Measurements from ENCODE around the gene SNTG2. TPM values are rescaled to one million over a fixed set of nuclear protein-coding genes. Genes with fewer than 3 reads are reported as not detected.

SNTG2 gene
- total and polyA plus RNA-seq, 4 donors = not detected

DNA sequence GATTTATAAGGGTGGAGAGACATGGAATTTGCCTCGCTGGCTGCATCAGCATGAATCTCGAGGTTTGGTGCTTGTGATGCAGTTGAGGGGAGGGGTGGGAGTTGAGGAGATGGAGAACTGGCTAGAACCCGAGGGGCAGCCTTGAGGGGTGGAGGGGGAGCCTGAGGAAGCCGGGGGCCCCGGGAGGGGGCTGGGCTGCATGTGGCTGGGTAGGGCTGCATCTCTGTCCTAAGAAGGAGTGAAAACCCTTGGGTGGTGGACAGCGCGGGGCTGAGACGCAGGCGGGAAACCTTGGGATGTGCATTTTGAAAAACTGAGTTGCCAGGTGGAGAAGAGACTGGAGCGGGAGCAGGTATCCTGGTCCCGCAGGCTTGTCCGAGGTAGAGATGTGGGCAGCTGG is 64.2 kb downstream of the SNTG2 start (continued):
- TF ChIP-seq, protein P1, sequence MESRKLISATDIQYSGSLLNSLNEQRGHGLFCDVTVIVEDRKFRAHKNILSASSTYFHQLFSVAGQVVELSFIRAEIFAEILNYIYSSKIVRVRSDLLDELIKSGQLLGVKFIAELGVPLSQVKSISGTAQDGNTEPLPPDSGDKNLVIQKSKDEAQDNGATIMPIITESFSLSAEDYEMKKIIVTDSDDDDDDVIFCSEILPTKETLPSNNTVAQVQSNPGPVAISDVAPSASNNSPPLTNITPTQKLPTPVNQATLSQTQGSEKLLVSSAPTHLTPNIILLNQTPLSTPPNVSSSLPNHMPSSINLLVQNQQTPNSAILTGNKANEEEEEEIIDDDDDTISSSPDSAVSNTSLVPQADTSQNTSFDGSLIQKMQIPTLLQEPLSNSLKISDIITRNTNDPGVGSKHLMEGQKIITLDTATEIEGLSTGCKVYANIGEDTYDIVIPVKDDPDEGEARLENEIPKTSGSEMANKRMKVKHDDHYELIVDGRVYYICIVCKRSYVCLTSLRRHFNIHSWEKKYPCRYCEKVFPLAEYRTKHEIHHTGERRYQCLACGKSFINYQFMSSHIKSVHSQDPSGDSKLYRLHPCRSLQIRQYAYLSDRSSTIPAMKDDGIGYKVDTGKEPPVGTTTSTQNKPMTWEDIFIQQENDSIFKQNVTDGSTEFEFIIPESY (IDR thresholded peaks at IDR 0.05) = no peak

DNA sequence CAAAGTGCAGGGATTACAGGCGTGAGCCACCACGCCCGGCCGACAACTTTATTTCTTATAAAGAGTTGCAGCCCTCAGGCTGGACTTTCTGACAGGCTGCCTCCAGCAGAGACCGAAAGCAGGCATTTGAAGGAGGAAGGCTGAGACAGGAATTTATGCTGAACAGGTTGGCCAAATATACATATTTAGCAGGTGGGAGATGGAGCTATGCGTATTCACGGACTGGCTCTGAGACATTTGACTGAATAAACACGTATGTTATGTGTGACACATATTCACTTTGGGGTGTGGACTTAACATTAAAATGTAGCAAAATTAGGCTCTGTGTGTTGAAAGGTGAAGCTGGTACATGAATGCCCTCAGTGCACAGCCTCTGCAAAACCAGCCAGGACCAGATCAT is 65.9 kb downstream of the SNTG2 start:
- Histone ChIP-seq H3K36me3 (ENCODE audit: control insufficient read depth in 4 of 4, insufficient read depth in 3 of 4, low read depth in 1 of 4, low read length in 3 of 4) (no peaks in the 10 kb centered on the region), H3K27me3 (ENCODE audit: control insufficient read depth in 4 of 4, insufficient read depth in 4 of 4, low read length in 3 of 4) (no peaks in the 10 kb centered on the region), H3K9me3 (ENCODE audit: control insufficient read depth in 4 of 4, low read length in 3 of 4) (no peaks in the 10 kb centered on the region), H3K4me3 (ENCODE audit: low read depth in 1 of 3, low read length in 3 of 3) (no peak overlapping the region), H3K27ac (ENCODE audit: low read depth in 1 of 2, low read length in 2 of 2) (no peak overlapping the region), H3K9ac (ENCODE audit: low read depth in 1 of 2, low read length in 2 of 2) (no peak overlapping the region), H3K4me1 (ENCODE audit: control insufficient read depth in 4 of 4, insufficient read depth in 4 of 4, low read length in 3 of 4) (no peaks in the 10 kb centered on the region)
- 85% methylated on average over 8 of the region's 8 CpGs for WGBS
- no peak for TF ChIP-seq TAF1 (conservative IDR thresholded peaks at IDR 0.05)
- TF ChIP-seq, protein P1 (IDR thresholded peaks at IDR 0.05) = no peak
- no peak for TF ChIP-seq YY1 (IDR thresholded peaks at IDR 0.05)
- TF ChIP-seq, protein P2, sequence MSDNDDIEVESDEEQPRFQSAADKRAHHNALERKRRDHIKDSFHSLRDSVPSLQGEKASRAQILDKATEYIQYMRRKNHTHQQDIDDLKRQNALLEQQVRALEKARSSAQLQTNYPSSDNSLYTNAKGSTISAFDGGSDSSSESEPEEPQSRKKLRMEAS (IDR thresholded peaks at IDR 0.05) = no peak
- TF ChIP-seq NR2F2 (IDR thresholded peaks at IDR 0.05) = no peak
- TF ChIP-seq, protein P3, sequence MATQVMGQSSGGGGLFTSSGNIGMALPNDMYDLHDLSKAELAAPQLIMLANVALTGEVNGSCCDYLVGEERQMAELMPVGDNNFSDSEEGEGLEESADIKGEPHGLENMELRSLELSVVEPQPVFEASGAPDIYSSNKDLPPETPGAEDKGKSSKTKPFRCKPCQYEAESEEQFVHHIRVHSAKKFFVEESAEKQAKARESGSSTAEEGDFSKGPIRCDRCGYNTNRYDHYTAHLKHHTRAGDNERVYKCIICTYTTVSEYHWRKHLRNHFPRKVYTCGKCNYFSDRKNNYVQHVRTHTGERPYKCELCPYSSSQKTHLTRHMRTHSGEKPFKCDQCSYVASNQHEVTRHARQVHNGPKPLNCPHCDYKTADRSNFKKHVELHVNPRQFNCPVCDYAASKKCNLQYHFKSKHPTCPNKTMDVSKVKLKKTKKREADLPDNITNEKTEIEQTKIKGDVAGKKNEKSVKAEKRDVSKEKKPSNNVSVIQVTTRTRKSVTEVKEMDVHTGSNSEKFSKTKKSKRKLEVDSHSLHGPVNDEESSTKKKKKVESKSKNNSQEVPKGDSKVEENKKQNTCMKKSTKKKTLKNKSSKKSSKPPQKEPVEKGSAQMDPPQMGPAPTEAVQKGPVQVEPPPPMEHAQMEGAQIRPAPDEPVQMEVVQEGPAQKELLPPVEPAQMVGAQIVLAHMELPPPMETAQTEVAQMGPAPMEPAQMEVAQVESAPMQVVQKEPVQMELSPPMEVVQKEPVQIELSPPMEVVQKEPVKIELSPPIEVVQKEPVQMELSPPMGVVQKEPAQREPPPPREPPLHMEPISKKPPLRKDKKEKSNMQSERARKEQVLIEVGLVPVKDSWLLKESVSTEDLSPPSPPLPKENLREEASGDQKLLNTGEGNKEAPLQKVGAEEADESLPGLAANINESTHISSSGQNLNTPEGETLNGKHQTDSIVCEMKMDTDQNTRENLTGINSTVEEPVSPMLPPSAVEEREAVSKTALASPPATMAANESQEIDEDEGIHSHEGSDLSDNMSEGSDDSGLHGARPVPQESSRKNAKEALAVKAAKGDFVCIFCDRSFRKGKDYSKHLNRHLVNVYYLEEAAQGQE (IDR thresholded peaks at IDR 0.05) = no peak
- no peak for TF ChIP-seq FOXA1 (IDR thresholded peaks at IDR 0.05)
- no peak for TF ChIP-seq JUND (IDR thresholded peaks at IDR 0.05)
- TF ChIP-seq HNF4G (IDR thresholded peaks at IDR 0.05) = no peak
- TF ChIP-seq, protein P4, sequence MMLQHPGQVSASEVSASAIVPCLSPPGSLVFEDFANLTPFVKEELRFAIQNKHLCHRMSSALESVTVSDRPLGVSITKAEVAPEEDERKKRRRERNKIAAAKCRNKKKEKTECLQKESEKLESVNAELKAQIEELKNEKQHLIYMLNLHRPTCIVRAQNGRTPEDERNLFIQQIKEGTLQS (IDR thresholded peaks at IDR 0.05) = no peak
- no peak for TF ChIP-seq GABPA (IDR thresholded peaks at IDR 0.05 in 1 of 2, conservative IDR thresholded peaks at IDR 0.05 in 1 of 2)
- no peak for TF ChIP-seq RAD21 (IDR thresholded peaks at IDR 0.05)
- no peak for TF ChIP-seq HNF4A (conservative IDR thresholded peaks at IDR 0.05)
- TF ChIP-seq, protein P5, sequence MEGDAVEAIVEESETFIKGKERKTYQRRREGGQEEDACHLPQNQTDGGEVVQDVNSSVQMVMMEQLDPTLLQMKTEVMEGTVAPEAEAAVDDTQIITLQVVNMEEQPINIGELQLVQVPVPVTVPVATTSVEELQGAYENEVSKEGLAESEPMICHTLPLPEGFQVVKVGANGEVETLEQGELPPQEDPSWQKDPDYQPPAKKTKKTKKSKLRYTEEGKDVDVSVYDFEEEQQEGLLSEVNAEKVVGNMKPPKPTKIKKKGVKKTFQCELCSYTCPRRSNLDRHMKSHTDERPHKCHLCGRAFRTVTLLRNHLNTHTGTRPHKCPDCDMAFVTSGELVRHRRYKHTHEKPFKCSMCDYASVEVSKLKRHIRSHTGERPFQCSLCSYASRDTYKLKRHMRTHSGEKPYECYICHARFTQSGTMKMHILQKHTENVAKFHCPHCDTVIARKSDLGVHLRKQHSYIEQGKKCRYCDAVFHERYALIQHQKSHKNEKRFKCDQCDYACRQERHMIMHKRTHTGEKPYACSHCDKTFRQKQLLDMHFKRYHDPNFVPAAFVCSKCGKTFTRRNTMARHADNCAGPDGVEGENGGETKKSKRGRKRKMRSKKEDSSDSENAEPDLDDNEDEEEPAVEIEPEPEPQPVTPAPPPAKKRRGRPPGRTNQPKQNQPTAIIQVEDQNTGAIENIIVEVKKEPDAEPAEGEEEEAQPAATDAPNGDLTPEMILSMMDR (IDR thresholded peaks at IDR 0.05; ENCODE audit: low read depth, low read length, missing input control) = no peak
- no peak for TF ChIP-seq RXRA (IDR thresholded peaks at IDR 0.05)
- no peak for TF ChIP-seq SP1 (IDR thresholded peaks at IDR 0.05)
- DNase-seq (ENCODE audit: low spot score) = no peak
